ENCODE results near the gene SERPINE2.

- TF ChIP-seq, protein P1, sequence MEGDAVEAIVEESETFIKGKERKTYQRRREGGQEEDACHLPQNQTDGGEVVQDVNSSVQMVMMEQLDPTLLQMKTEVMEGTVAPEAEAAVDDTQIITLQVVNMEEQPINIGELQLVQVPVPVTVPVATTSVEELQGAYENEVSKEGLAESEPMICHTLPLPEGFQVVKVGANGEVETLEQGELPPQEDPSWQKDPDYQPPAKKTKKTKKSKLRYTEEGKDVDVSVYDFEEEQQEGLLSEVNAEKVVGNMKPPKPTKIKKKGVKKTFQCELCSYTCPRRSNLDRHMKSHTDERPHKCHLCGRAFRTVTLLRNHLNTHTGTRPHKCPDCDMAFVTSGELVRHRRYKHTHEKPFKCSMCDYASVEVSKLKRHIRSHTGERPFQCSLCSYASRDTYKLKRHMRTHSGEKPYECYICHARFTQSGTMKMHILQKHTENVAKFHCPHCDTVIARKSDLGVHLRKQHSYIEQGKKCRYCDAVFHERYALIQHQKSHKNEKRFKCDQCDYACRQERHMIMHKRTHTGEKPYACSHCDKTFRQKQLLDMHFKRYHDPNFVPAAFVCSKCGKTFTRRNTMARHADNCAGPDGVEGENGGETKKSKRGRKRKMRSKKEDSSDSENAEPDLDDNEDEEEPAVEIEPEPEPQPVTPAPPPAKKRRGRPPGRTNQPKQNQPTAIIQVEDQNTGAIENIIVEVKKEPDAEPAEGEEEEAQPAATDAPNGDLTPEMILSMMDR (IDR thresholded peaks at IDR 0.05), result no peak
- no peak for TF ChIP-seq POLR2A (IDR thresholded peaks at IDR 0.05)
- no peak for TF ChIP-seq POLR2AphosphoS5 (IDR thresholded peaks at IDR 0.05)
- TF ChIP-seq EP300 (IDR thresholded peaks at IDR 0.05), result no peak
These were observed 33.6 kb upstream of the SERPINE2 start for GRCh38 chr2:224072541-224073188.

Measured in stomach (tissue), 4 donors.